NCI-H510A (cell line): Measurements from ENCODE around the gene EFL1.
A peak's percentile ranks its signal among the peaks of the same experiment; 100 is the strongest.
"Not testable (repeated sequence)": the region's sequence is repeated elsewhere in the genome, so short reads cannot be mapped to it uniquely, and the experiment has no call there.

Experiments
- DNase-seq: peaks from one replicate; lab custom pipeline; 2025; lab: John Stamatoyannopoulos, UW

Gene EFL1

DNA sequence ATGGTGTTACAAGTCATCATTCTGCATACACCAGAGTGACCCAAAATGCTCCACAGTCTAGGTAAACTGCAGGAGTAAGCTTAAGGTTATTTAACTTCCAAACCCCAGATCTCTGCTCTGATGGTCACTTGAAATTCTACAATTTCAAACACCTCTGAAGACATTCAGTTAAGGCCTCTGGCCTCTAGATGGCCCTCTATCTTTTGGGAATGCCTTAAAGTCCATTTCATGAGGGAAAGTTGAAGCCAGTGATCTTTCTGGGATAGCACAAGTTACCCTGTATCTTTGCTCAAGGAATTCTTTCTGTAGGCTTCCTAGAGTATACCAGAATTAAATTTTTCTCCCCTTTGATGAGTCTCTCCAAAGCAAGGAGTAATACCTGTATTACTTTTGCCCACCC is 18.7 kb upstream of the EFL1 start:
- DNase-seq = not testable (repeated sequence)

DNA sequence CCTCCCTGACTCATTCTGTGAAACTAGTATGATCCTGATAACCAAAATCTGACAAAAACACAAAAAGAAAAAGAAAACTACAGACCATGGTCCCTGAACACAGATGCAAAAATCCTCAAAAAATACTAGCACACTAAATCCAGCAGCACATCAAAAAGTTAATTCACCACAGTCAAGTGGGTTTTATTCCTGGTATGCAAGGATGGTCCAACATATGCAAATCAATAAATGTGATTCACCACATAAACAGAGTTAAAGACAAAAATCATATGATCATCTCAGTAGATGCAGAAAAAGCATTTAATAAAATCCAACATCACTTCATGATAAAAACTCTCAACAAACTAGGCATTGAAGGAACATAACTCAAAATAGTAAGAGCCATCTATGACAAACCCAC is 12.9 kb upstream of the EFL1 start:
- DNase-seq = no peak

DNA sequence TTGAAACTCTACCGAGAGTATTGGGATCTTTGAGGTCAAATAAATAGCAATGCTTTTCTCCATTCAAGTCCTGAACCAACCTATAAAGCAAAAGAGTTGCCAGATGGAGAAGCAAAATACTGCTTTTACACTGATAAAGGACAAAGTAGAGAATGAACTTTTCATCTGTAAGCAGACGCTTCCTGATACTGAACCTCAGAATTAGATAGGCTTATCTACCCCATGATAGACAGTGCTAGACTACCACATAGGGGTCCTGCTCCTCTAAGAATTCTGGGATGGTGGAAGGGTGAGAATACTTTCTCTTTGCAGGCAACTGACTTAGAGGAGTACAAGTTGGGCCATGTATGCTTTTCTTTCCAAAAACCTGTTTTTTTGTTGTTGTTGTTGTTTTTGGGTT is 9.6 kb upstream of the EFL1 start:
- no peak for DNase-seq

DNA sequence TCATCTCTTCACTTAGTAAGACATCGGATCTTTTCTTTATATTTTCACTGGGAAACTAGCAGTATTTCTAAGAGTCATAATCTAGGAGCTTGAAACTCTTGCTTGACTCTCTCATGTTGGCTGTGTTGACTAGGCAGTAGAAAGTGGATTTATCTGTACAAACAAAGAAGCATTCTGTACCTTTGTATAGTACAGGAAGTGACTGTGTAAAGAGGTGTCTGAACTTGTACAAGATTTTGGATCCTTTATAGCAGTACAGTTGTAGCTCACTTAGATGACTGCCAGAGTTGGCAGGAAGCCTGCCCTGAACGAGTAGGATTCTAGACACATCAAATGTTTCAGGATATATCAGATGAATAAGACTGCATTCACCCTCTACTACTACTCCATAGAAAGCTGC is 5.9 kb upstream of the EFL1 start:
- not testable (repeated sequence) for DNase-seq

DNA sequence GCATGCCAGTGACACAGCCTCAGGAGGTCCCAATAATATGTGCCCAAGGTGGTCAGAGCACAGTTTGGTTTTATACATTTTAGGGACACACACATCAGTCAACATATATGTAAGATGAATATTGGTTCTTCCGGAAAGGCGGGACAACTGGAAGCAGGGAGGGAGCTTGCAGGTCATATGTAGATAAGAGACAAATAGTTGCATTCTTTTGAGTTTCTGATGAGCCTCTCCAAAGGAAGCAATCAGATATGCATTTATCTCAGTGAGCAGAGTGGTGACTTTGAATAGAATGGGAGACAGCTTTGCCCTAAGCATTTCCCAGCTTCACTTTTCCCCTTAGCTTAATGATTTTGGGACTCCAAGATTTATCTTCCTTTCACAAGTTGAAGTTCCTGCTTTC is 4.6 kb upstream of the EFL1 start:
- DNase-seq = not testable (repeated sequence)

DNA sequence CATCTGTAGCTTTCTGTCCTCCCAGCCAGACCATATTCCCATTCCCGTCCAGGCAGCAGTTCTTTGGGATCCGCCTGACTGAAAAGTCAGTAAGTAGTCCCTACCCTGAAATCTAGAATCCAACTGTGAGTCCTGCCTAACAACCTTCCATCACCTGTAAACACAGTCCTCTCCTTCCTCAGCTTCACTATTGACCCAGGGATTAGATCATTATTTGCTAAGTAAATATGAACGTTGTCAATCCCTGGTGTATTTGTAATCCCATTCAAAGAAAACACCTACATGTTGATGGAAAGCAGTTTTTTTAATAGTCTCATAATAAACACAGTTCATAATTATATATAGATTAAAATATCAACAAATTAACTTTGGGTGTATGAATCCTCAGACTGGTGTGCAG is 816 bp upstream of the EFL1 start:
- peak; percentile 37 for DNase-seq

DNA sequence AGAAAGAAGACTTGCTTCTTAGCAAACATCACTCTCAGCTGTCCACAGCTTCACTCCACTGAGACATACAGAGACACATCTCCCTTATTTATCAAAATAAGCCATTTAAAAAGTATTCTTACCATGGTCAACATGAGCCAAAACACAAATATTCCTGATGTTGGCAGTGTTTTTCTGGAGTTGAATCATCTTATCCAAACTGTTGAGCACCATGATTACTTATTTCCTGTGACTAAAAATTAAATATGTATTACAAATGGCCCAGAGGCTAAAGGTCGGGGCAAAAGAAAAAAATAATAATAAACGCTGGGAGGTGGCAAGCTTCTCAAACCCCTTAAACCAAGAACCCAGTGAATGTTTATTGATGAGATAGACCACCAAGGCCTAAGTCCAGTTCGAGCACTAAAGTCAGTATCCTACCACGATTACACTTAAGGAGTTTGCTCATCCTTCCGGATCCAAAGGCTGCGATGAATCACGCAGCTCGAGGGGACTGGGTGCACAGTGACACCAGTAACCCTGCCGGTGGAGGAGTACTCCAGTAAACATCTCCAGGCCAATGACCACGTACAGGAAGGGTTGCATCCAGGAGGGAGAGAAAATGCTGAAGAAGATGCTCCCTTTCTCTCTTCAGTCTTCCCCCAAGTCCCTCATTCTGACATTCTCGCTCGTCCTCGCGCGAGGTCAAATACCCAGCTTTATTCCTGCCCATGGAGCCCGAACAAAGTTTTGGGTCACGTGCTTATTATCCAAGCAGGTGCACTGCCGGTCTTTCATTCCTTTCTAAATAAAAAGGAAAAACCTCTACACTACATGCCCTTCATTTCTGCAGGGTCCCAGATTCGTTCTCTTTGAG is 740 bp downstream of the EFL1 start:
- DNase-seq = not testable (repeated sequence)

DNA sequence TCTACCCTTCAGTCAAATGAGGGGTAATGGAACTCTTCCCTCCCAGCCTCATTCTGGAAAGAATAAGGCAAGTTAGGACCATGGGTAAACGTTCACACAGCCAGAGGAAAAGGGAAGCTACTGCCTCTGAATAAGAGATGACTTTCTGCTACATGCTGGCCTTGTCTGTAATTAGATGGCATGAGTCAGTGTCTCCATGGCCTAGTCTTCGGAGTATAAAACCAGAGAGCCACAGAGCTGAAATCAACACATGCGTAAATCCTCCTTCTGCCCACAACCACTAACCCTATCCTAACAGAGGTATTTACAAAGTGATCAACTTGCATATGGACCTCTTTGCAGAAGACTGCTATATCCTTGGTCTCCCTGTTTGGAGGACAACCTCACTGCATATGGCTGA is 14.3 kb downstream of the EFL1 start:
- not testable (repeated sequence) for DNase-seq

DNA sequence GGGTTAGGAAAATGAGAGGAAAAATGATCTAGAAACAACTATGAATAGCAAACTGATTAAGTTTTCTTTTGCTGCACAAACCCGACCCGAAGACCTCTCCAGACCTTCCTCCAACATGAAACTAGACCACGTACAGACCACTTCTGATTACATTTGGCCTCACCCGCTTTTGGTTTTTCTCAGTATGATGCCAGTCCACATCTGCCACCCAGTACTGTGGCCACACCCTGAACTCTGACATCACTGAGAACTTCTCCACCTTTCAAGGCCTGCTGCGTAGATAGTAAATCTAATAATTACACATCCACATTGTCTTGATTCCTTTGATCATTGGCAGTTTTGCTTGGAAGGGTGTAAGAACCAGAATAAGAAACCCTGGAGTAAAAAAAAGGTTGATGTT is 16.6 kb downstream of the EFL1 start:
- not testable (repeated sequence) for DNase-seq

DNA sequence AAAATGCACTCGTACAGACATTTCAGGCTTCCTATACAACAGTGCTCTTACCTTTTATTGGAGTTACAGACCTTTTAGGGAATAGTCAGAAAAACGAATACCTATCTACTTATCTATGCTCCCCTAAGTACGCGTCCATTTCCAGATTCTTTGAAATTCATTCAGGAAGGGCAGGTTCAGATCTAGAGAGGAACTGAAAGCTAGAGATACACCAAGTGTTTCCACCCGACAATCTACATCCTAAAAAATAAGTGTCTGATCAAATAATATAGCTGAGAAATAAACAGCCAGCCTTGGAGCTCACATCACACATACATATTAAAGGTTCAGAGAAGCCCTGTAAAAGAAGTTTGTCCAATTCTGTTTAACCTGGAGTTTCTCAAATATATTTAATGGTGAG is 18.9 kb downstream of the EFL1 start:
- DNase-seq = not testable (repeated sequence)

DNA sequence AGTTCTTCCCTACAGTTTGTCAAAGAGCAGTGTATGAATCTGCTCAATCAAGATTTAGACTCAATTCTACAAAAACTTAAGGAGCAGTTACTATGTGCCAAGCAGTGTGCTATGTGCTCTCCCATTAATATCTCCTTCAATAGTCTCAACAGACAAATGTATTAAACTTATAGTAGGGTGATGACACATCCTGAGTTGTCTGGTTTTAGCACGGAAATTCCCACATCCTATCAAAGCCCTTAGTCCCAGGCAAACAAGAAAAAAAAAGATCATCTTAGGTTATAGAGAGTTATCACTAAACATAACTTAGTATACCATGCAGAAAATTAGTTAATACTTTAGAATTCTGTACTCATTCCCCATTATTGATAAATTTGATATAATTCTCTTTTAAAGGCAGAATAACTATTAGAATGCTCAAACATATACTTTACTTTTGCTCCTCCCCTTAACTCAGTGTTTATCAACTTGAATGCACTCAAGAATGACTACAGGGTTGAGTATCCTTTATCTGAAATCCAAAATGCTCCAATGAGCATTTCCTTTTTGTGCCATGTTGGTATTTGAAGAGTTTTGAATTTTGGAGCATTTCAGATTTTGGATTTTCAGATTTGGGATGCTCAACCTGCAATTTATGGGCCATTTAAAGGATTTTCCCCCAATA is 20.6 kb downstream of the EFL1 start:
- not testable (repeated sequence) for DNase-seq

DNA sequence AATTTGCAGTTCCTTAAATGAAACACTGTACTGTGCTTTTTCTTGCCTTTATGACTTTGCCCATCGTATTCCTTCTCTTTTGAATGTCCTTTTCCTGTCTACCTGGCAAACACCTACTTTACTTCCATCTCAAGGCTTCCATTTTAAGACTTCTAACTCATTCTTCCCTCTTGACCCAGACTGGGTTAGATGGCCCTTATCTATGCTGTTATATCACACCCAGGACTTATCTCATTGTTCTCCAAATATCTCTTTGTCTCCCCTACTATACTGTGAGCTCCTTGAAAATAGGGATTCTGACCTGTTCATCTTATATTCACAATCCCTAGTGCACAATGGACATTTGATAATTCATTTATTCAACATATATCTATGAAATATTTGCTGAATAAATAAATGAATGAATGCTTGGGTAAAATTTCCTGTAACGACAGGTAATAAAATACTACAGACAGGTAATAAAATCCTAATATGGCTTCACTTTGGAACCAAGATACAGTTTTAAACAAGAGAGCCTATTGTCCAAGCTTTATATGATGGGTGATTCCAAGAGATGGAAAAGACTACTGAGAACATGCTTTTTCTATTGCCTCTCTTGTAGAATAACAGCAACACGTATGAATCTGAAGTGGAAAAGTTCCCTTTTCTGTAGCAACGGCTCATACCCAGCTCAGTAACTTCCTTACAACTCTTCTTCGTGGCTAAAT is 22.7 kb downstream of the EFL1 start:
- DNase-seq = no peak

DNA sequence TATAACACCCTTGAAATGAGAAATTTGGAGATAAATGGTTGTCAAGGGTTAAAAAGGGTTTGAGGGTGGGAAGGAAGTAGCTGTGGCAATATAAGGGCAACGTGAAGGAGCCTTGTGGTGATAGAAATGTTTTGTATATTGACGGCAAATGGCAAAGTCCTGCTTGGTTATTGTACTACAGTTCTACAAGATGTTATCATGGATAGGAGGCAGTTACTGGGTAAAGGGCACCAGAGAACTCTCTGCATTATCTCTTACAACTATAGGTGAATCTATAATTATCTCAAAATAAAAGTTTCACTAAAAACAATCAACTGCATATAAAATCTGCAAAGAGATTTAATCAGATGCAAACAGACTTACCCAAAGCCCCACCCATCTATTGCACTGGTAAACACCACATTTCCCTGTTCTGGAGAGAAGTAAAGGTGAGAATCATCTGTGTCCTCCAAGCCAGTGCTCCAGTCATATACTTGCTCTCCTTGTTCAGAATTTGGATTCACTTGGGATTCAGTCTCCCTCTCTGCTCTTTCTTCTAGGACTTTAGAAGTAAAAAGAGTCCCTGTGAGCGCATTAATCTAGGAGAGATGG is 24.5 kb downstream of the EFL1 start:
- DNase-seq = not testable (repeated sequence)

DNA sequence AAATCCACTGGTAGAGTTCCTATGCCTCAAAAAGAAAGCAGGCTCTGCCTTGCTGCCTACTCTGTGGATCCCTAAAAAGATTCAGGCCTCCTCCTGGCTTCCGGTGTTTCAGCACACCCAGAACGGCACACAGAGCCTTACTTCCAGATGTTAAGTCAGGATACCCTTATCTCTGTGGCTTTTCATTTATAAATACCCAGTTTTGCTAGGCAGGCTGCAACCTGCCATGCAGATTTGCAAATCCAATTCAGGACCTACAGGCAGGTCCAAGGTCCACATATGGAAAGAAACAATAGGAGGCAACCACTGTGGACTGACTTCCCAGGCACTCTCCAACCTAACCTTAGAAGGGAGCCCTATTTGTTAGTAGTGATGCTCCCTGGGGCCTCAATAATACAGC is 30.7 kb downstream of the EFL1 start:
- DNase-seq = no peak

DNA sequence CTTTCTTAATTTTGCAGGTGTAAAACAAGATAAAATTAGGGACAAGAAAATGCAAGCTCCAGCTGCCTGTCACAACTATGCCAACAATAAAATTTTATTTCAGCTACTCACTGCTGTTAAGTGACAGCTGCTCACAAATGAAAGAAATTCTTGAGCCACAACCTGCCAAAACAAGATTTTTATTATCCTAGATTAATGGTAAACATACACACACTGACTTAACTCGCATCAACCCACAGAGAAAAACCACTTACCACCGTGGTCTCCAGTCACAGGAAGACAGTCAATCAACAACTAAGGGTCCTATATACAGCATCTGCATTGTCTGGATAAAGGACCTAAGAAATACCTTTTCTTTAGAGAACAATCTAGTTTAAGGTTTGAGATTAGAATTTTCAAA is 31.3 kb downstream of the EFL1 start:
- no peak for DNase-seq

DNA sequence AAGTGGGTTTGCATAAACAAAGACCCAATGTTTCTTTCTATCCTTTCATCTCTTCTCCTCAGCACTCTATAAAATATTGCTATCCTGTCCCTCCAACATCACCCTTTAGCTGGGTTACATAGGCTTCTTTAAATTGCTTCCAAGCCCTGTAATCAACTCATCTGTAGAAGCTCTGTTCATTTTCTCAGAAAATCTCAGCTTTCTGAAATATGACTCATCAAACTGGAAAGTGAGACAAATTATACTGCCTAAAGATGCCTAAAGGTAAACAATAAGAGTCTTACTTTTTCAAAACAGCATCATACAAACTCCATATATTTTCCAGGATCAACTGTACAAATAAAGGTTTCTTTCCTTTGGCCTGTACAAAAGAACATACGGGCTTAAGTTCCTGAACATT is 33.8 kb downstream of the EFL1 start:
- no peak for DNase-seq

DNA sequence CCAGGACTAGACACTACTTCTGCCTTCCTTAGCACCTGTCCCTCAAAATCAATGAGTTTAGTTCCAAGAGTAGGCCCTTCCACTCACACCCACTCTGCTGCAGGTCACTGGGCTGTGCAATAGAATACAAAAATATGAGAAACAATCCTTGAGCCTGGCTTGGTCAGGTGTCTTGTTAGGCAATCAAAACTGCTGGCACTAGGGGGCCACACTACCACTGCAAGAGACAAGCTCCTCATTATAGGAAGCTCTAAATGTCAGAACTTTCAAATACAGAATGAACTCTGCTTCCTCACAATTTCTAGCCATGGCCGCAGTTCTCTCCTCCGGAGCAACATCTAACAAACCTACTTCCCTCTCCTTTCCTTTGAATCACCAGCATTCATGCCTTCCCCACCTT is 41.0 kb downstream of the EFL1 start:
- not testable (repeated sequence) for DNase-seq

DNA sequence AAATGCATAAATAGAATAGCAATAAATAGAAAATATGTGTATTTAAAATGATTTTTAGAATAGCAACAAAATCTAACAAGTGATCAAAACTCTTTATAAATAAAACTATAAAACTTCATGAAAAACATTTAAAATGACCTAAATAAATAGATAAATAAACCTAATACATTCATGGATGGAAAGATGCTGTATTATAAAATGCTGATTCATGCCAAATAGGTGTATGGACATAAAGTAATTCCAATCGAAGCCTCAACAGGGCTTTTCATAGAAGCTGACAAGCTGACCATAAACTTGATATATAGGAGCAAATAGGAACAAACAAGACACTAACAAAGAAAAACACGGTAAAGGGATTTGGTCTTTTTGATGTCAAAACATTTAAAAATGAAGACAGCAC is 46.4 kb downstream of the EFL1 start:
- not testable (repeated sequence) for DNase-seq

DNA sequence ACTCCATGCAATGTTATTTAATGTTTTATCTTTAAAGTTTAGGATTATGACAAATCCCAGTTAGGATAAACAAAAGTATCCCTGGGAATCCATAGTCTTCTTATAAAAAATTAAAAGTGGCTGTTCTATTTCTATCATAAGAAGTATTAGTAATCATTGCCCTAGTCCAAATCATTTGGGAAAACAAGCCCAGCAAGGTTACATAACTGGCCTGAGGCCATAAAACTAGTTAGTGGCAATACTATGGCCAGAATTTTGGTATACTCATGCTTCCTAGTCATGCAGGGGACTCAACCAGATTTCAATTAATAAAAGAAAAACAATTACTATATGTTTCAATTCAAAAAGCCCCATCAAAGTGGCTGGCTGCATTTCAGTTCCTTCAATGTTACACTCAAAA is 50.3 kb downstream of the EFL1 start:
- DNase-seq = not testable (repeated sequence)

DNA sequence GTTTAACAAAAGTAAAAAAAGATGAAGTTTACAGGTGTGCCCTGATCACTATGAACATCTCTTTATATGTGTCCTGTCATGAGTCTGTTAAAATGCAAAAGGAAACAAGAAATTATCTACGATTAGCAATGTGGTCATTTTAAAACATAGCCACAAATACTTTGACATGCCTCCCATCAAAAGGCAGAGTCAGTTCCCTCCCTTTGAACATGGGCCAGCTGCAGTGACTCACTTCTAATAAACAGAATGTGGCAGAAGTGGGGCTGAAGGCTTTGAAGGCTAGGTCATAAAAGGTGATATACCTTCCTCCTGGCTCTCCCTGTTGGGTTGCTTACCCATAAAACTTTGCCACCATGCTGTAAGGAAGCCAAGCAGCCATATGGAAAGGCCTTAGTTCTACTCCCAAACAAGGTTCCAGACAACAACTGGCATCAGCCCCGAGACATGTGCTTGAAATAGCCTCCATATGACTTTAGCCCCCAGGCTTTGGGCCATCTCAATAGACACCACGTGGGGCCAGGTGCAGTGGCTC is 52.4 kb downstream of the EFL1 start:
- not testable (repeated sequence) for DNase-seq

DNA sequence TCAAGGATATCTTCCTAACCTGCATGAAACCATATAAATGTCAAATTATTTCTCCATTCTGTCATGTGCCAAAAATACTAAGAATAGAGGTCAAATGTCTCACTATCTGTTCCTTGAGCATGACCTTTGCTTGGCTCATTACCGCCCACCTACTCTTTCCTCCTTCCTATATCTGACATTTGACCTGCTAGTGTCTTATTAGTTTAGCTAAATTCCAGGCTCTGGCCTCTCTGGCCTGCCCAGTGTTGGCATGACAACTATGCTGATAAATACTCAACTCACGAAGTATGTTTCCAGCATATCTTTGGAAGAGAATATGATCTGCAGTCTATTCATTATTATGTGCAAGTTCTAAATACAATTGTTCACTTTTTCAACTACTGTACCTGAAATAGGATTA is 58.0 kb downstream of the EFL1 start:
- DNase-seq = not testable (repeated sequence)
